COLO668 (cell line): ENCODE measurements around the gene GALNT12.

Source experiments
- DNase-seq: peaks from one replicate; lab custom pipeline; 2025; ENCODE audit not compliant: unreplicated experiment; lab: John Stamatoyannopoulos, UW

The GALNT12 gene

DNA sequence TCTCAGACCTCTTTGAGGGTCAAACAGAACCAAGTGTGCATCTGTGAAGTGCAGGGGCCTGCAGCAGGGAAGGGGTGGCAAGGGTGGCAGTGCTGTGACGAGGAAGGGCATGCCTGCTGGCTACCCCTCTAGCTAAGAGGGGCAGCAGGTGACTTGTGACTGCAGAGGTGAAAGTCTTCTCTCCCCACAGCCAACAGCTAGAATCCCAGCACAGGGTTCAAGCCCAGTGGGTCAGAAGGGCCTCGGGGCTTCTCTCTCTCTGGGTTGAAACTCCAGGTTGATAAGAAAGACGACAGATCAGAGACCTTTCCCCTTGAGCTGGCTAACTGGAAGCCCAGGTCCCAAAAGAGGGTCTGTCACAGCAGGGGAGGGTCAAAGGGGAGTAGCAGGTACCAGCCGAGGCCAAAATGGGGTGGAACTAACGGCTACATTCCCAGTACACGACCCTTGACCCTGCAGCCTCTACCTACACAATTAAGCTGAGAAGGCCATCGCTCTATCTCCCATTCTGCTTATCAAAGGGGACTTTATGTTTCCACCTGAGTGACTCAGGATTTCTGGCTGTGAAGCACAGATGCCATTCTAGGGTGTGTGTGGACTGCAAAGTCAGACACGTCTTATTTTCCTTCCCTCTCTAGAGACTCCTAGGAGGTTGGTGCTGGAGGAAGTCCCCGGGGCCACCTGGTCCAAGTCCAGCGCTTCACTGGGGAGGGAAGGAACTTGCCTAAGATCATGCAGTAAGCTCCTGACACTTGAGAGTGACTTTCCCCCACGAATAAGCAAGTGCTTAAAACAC, 25.7 kb upstream of the GALNT12 start:
- no peak for DNase-seq

DNA sequence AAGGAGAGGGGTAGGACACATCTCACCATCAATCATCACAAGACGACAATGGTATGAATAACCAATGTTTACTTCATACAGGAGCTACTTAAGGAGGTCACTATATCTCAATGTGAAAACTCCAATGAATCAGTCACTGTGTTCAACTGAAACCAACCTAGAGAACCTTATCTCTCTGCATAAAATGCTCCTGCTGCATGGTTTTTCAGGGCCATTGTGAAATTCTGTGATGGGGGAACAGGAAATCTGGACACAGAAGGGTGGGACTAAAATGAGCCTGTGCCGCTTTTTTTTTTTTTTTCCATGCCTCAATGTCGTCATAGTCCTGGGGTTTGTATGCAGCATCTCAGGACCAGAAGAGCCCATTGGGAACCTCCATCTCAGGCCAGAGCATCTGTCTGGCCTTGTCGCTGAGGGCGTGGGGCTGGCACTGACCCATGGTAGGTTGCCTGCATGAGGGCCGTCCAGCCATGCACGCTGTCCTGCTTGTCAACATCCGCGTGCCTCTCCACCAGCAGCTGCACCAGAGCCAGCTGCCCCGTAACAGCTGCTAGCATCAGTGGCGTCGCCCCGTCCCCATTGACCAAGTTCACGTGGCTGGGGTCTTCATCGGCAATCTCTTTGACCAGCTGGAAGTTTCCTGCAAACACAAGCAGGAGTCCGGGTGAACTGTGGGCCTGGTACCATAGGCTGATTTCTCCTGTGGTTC, 23.8 kb upstream of the GALNT12 start:
- DNase-seq: no peak

DNA sequence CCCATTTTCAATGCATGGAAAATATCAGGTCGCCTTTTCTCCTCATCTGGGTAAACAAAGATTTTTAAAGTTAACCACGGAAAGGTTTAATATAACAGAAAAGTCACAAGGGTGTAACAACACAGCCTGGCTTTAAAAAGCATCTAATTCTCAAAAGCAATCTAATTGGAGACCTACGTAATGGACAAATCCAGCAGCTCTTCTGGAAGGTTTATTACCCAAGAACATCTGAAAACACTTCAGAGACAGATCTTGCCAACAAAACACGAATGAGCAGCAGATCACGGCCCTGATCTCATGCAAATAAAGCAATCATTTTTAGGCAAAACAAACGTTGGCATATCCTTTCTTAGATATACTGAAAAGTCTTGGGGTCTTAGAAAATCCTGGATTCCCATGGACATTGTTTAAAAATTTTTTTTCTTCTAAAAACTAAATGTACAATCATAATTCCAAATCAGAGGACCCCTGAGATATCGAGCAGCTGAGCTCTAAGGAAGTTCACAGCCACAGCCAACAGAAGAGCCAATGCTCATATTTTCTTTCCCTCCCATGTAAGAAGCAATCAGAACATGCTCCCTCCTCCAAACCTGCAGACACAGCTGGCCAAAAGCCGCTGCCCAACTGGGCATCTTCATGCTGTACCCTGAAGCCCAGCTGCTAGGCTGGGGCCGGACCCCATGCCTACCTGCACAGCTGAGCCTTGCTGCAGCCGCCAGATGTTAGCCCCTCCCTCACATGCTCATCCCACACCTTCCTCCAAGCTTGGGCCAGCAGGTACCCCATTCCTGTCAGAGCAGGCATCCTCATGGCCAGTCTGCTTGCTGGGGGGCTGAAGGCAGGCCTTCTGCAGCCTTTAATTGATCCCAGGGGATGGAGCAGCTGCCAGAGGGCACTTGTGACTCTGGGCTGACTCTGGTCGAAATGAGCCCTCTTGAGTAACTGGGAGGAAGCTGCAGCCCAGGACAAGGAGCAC, 22.4 kb upstream of the GALNT12 start:
- DNase-seq: no peak

DNA sequence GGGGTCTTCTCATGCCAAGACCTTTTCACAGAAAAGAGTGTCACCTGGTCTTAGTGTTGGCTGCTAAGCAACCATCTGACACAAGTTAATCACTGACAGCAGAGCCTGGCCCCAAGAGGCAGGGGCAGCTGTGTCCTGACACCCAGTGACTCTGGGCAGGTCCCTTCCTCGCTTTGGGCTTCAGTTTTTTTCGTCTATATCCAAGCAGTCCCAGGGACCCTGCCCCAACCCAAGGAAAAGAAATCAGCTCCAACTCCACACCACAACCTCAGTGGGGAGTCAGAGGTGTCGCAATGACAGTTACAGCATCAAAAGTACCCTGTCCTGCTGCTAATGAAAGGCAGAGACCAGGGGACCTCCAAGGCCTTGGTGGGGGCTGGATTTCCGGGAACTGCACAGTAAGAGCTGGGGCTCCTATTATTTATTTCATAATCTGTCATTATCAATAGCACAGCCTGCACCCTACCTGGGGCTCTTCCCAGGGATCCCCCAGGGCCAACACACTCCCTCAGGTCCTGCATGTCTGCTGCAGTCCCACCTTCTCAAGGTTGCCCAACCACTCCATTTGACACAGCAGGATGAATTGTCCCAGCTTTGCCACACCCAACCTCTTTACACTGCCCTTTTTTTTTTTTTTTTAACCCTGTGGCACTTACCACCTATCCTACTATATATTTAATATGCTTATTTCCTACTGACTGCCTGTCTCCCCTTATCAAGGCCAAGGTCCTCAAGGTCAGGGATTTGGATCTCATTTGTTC, 20.5 kb upstream of the GALNT12 start:
- no peak for DNase-seq

DNA sequence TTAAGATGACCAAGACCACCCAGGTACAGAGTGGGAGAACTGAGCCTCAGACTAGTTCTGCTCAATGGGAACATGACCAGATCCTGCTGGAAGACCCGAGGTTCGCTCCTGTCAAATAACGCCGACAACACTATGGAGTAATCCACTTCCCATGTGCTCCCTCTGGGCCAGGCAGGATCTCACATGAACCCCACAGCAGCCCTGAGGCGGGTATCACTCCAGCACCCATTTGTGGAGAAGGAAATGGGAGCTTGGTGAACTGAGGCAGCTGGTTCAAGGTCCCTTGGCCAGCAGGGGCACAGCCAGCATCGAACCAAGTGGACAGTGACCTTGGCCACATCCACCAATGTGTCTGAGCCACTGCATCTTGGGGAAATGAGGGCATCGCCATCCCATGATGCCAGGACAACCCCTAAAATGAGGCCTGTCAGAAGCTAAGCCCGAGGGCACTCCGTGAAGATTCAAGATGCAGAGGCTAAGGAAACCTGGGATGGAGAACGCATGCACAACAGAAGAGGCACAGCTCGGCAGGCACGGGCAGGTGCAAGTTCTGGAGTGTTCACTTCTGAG, 19.6 kb upstream of the GALNT12 start:
- DNase-seq: no peak

GRCh38 chr9:98789483-98790133, 17.9 kb upstream of the GALNT12 start:
- no peak for DNase-seq

DNA sequence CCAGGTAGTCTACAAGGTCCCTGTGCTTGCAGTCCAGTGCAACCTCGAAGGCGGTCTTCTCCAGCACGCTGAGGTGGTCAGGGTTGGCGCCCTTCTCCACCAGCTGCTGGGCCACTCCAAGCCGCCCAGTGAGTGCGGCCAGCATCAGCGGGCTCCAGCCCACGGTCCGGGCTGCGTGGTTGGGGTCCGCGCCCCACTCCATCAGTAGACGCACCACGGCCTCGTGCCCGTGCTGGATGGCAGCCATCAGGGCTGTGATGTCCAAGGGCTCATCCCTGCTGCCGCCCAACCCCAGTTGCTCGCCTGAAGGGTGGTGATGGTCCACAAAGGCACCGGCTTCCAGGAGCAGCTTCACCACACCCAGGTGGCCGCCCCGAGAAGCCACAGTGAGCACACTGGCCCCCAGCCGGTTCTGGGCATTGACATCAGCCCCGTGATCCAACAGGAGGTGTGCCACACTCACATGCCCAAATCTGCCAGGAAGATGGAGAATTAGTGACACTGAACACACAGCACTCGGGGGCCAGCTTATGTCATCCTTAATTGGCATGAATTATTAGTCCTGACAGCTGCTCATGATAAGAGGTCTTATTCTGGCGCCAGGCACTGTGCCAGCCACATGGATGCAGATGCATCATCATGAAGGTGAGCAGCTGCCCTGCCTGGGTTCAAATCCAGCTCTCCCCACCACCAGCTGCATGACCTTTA, 17.2 kb upstream of the GALNT12 start:
- DNase-seq: no peak

- DNase-seq: peak; percentile 47
Observed at GRCh38 chr9:98790842-98791607, 16.4 kb upstream of the GALNT12 start.

- DNase-seq: no peak
Observed at GRCh38 chr9:98791608-98792490, 15.6 kb upstream of the GALNT12 start.

DNA sequence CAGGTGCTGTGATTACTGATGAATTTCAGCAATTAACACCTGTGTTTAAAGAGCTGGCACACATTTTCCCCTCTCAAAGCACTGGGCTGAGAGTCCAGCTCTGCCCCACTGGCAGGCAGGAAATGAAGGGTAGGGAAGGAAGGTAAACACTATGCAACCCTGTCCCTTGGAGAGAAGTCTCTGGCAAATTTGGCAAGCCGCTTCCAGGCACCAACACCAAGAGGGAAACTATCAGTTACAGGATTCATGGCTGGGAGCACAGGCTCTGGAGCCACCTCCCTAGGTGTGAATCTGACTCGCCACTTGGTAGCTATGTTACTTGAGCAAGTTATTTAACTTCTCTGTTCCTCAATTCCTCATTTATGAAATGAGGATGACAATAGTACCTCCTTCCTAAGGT, 14.4 kb upstream of the GALNT12 start:
- DNase-seq: peak; percentile 15

DNA sequence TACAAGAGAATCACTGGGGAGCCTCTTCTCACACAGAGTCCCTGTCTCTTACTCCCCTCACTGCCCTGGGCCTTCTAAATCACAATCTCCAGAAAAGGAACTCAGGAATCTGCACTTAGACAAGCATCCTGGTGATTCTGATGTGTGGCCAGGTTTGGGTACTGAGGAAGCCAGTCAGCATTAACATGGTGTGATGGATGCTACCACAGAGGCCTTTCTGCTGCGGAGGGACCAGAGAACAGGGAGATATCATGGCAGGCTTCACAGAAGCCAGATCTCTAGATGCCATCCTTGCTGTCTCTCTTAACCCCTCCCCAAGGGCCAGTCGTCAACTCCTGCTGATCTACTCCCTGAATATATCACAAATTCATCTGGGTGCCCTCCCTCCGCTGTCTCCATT, 12.7 kb upstream of the GALNT12 start:
- DNase-seq: no peak

DNA sequence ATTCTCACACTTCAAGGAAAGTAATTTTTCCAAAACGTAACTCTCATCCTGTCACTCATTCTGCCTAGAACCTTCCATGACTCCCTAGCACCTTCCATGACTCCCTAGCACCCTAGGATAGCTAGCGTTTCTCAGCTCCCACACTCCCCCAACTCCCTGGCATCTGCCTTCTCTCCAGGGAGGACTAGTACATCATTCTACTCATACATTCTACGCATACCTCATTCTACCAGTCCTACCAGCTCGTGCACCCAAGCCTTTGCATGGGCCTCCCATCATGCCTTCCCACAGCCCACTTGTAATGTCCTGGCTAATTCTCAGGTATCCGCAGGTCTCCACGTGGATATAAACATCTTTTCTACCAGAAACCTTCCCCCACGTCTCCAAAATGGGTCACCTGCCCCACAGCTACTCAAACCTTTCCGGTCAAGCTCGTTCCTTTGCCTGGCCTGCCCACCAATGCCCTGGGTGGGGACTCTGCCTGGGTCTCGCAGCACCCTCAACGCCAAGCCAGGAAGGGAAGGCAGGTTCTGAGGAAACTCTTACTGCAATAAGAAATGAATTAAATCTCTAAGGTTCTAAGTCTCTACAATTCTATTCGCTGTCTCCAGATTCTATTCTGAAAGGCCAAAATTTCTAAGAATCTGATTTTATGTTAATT, 12.0 kb upstream of the GALNT12 start:
- DNase-seq: no peak

GRCh38 chr9:98795970-98796363, 11.5 kb upstream of the GALNT12 start:
- peak; percentile 65 for DNase-seq

DNA sequence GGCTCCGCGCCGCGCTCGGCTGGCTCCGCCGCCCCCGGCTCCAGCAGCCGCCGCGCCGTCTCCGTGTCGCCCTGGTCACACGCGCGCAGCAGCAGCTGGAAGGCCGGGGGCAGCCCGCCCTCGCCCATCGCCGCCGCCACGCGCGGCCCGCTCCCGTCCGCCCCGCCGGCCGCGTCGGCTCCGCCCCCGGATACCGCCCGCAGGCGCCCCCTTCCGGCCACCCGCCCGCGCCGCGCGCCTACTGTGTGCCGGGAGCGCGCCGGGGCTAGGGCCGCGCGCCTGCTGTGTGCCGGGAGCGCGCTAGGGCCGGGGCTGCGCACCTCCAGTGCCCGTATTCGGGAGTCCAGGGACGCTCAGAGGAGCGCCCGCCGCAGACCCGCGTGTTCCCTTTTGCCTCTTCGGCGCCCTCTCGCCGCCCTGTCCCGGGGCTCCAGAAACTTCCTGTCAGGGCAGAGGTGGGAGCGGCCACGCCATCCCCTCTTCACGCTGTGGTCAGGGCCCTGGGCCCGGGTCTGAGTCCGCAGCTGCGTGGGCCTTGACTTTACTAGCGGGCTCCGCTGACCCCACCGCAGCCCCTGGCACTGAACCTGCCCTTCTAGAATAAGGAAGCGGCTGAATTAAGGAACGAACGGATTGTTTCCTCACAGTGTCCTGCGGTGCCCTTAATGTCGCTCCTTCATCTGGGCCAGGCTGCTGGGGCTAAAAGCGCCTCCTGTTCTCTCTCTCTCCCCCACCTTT, 10.9 kb upstream of the GALNT12 start, which contains the start of gene ANKS6:
TSS of gene ANKS6 (minus strand) at position 192 of the 738 bp plus-strand sequence. CDS start at position 128, 64 bp downstream.
- DNase-seq: peak; percentile 92

GRCh38 chr9:98797491-98797890, 10.0 kb upstream of the GALNT12 start:
- DNase-seq: no peak

- DNase-seq: no peak
Observed at GRCh38 chr9:98798254-98798653, 9.2 kb upstream of the GALNT12 start.
